ENCODE measurements around the gene TMEM108.

DNA sequence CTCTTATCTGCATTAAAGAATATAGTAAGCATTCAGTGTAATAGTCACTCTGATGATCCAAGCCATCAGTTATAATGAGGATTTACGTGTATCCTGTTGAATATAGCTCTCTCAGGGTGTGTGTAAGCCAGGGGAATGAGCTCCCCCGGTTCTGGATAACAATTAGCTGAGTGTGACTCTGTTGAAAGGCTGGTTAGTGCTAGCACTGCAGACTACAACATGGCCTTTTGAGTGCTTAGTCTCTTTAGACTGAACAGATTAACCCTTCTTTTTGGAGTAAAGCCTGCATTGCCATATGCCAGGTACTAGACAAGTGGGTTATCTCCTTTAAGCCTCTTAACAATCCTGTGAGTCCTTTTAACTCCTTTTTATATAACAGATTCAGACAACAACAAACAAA is 119.5 kb downstream of the TMEM108 start:
- TF ChIP-seq, protein P1, sequence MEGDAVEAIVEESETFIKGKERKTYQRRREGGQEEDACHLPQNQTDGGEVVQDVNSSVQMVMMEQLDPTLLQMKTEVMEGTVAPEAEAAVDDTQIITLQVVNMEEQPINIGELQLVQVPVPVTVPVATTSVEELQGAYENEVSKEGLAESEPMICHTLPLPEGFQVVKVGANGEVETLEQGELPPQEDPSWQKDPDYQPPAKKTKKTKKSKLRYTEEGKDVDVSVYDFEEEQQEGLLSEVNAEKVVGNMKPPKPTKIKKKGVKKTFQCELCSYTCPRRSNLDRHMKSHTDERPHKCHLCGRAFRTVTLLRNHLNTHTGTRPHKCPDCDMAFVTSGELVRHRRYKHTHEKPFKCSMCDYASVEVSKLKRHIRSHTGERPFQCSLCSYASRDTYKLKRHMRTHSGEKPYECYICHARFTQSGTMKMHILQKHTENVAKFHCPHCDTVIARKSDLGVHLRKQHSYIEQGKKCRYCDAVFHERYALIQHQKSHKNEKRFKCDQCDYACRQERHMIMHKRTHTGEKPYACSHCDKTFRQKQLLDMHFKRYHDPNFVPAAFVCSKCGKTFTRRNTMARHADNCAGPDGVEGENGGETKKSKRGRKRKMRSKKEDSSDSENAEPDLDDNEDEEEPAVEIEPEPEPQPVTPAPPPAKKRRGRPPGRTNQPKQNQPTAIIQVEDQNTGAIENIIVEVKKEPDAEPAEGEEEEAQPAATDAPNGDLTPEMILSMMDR (IDR thresholded peaks at IDR 0.05), result no peak
- no peak for TF ChIP-seq POLR2A (IDR thresholded peaks at IDR 0.05)

All from lower leg skin (tissue), 3 donors.